DOHH2 (cell line): ENCODE measurements around the gene SLC22A1.

ENCODE experiments used
- H3F3A ChIP-seq: fragments of 200-600 bp; sonication (generic), shearing (Covaris generic); 2 replicates; pipeline ENCODE4 v1.6.0; 2016; ENCODE audit warnings: antibody characterized with exemption, mild to moderate bottlenecking; ENCODE audit not compliant: control insufficient read depth, insufficient read depth
- H3K27ac ChIP-seq: fragments of 200-600 bp; sonication (generic); 2 replicates; pipeline ENCODE4 v1.5.1; 2014; ENCODE audit warnings: low read depth, mild to moderate bottlenecking, low read length, moderate library complexity
- H3K27me3 ChIP-seq: fragments of 200-600 bp; sonication (generic); 2 replicates; pipeline ENCODE4 v1.6.1; 2014; ENCODE audit warnings: mild to moderate bottlenecking, low read length, mixed read lengths; ENCODE audit not compliant: control insufficient read depth
- H3K36me3 ChIP-seq: fragments of 200-600 bp; sonication (generic); 2 replicates; pipeline ENCODE4 v1.6.1; 2014; ENCODE audit warnings: mild to moderate bottlenecking, low read length, moderate library complexity, mixed read lengths; ENCODE audit not compliant: control insufficient read depth
- H3K4me1 ChIP-seq: fragments of 200-600 bp; sonication (generic); 2 replicates; pipeline ENCODE4 v1.6.1; 2014; ENCODE audit warnings: mild to moderate bottlenecking, low read length, mixed read lengths; ENCODE audit not compliant: control insufficient read depth
- H3K4me2 ChIP-seq: fragments of 200-600 bp; sonication (generic); 2 replicates; pipeline ENCODE4 v1.6.0; 2014; ENCODE audit warnings: mild to moderate bottlenecking, low read length, moderate library complexity
- H3K4me3 ChIP-seq: fragments of 200-600 bp; sonication (generic); 2 replicates; pipeline ENCODE4 v1.5.1; 2014; ENCODE audit warnings: mild to moderate bottlenecking, low read length, mixed read lengths
- H3K79me2 ChIP-seq: fragments of 200-600 bp; sonication (generic); 2 replicates; pipeline ENCODE4 v1.6.1; 2014; ENCODE audit warnings: mild to moderate bottlenecking, low read length, mixed read lengths; ENCODE audit not compliant: control insufficient read depth
- H3K9me2 ChIP-seq: fragments of 200-600 bp; sonication (generic); replicated peaks from 2 replicates; pipeline ENCODE4 v1.6.1; 2014; ENCODE audit warnings: mild to moderate bottlenecking, low read length, mixed read lengths; ENCODE audit not compliant: control insufficient read depth
- H3K9me3 ChIP-seq: fragments of 200-600 bp; sonication (generic); 2 replicates; pipeline ENCODE4 v1.6.1; 2014; ENCODE audit warnings: antibody characterized with exemption, low read length, mixed read lengths; ENCODE audit not compliant: control insufficient read depth, insufficient read depth
- H4K20me1 ChIP-seq: fragments of 200-600 bp; sonication (generic); 2 replicates; pipeline ENCODE4 v1.6.0; 2014; ENCODE audit warnings: low read depth, mild to moderate bottlenecking, antibody characterized with exemption, low read length, moderate library complexity; ENCODE audit not compliant: control insufficient read depth, insufficient read depth
- EZH2phosphoT487 ChIP-seq: fragments of 200-600 bp; sonication (generic); IDR thresholded peaks from 2 replicates; pipeline ENCODE4 v1.6.1; 2017; ENCODE audit warnings: borderline replicate concordance, mild to moderate bottlenecking, antibody characterized with exemption, low read length, moderate library complexity, mixed read lengths
- TF ChIP-seq, protein P1 (sequence below): fragments of 200-600 bp; sonication (generic); IDR thresholded peaks from one replicate; pipeline ENCODE4 v1.5.1; 2014; ENCODE audit warnings: antibody characterized with exemption, mild to moderate bottlenecking, low read depth, low read length; ENCODE audit not compliant: poor library complexity, severe bottlenecking

Gene SLC22A1

GRCh38 chr6:160121981-160122380 lies 366 bp downstream of the SLC22A1 start:
- Histone ChIP-seq H3K27ac (no peak overlapping the region), H3F3A (no peaks in the 10 kb centered on the region), H3K36me3 (no peaks in the 10 kb centered on the region), H3K9me2 (no peaks in the 10 kb centered on the region), H3K4me1 (no peaks in the 10 kb centered on the region), H3K79me2 (no peaks in the 10 kb centered on the region), H3K9me3 (peaks cover 16% of the 10 kb centered on the region; the same call in 1 of the 2 replicates), H3K4me2 (no peak overlapping the region), H3K4me3 (no peak overlapping the region), H3K27me3 (no peaks in the 10 kb centered on the region), H4K20me1 (no peaks in the 10 kb centered on the region)
- TF ChIP-seq EZH2phosphoT487, result no peak
- TF ChIP-seq, protein P1, sequence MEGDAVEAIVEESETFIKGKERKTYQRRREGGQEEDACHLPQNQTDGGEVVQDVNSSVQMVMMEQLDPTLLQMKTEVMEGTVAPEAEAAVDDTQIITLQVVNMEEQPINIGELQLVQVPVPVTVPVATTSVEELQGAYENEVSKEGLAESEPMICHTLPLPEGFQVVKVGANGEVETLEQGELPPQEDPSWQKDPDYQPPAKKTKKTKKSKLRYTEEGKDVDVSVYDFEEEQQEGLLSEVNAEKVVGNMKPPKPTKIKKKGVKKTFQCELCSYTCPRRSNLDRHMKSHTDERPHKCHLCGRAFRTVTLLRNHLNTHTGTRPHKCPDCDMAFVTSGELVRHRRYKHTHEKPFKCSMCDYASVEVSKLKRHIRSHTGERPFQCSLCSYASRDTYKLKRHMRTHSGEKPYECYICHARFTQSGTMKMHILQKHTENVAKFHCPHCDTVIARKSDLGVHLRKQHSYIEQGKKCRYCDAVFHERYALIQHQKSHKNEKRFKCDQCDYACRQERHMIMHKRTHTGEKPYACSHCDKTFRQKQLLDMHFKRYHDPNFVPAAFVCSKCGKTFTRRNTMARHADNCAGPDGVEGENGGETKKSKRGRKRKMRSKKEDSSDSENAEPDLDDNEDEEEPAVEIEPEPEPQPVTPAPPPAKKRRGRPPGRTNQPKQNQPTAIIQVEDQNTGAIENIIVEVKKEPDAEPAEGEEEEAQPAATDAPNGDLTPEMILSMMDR, result no peak

GRCh38 chr6:160122744-160123143 lies 1.1 kb downstream of the SLC22A1 start:
- Histone ChIP-seq H3K79me2 (no peaks in the 10 kb centered on the region), H3F3A (no peaks in the 10 kb centered on the region), H3K4me2 (no peak overlapping the region), H3K9me2 (no peaks in the 10 kb centered on the region), H3K4me1 (no peaks in the 10 kb centered on the region), H4K20me1 (no peaks in the 10 kb centered on the region), H3K4me3 (no peak overlapping the region), H3K36me3 (no peaks in the 10 kb centered on the region), H3K9me3 (peaks cover 8% of the 10 kb centered on the region; the same call in 1 of the 2 replicates), H3K27ac (no peak overlapping the region), H3K27me3 (no peaks in the 10 kb centered on the region)
- TF ChIP-seq, protein P1, result no peak
- no peak for TF ChIP-seq EZH2phosphoT487

GRCh38 chr6:160124007-160124406 lies 2.4 kb downstream of the SLC22A1 start:
- H3K4me1 ChIP-seq, result no peaks in the 10 kb centered on the region
- H3K36me3 ChIP-seq, result no peaks in the 10 kb centered on the region
- no peaks in the 10 kb centered on the region for H3K79me2 ChIP-seq
- TF ChIP-seq, protein P1, result no peak
- TF ChIP-seq EZH2phosphoT487, result no peak
- no peak overlapping the region for H3K27ac ChIP-seq
- H3K4me2 ChIP-seq, result no peak overlapping the region
- no peak overlapping the region for H3K4me3 ChIP-seq
- H3K9me3 ChIP-seq, result no peaks in the 10 kb centered on the region
- no peaks in the 10 kb centered on the region for H4K20me1 ChIP-seq
- H3F3A ChIP-seq, result no peaks in the 10 kb centered on the region
- no peaks in the 10 kb centered on the region for H3K9me2 ChIP-seq
- H3K27me3 ChIP-seq, result no peaks in the 10 kb centered on the region
